GM10266 (cell line): Measurements from ENCODE around the gene FYB1.

Source experiments
- DNase-seq: peaks from one replicate; pipeline ENCODE4 v3.0.0; 2012; ENCODE audit errors: extremely low spot score
- CTCF ChIP-seq: IDR thresholded peaks from 2 replicates; pipeline ENCODE4 v1.5.1; 2012; ENCODE audit warnings: mild to moderate bottlenecking, low read depth; ENCODE audit not compliant: control insufficient read depth, insufficient read depth; ENCODE audit errors: missing control alignments

FYB1 gene

GRCh38 chr5:39118638-39119037 lies 100.7 kb downstream of the FYB1 start:
- TF ChIP-seq CTCF: no peak
- DNase-seq: no peak

- DNase-seq: no peak
- no peak for TF ChIP-seq CTCF
Observed at GRCh38 chr5:39117401-39117800, 102.0 kb downstream of the FYB1 start.

- no peak for TF ChIP-seq CTCF
- no peak for DNase-seq
Observed at GRCh38 chr5:39116344-39117170, 102.8 kb downstream of the FYB1 start.

GRCh38 chr5:39115644-39116343 lies 103.6 kb downstream of the FYB1 start:
- no peak for TF ChIP-seq CTCF
- no peak for DNase-seq

- no peak for DNase-seq
- no peak for TF ChIP-seq CTCF
Observed at GRCh38 chr5:39114155-39114554, 105.2 kb downstream of the FYB1 start.

- no peak for DNase-seq
Observed at GRCh38 chr5:39113354-39113953, 105.9 kb downstream of the FYB1 start.

More at GRCh38 chr5:39113354-39113953, 105.9 kb downstream of the FYB1 start:
- no peak for TF ChIP-seq CTCF
